Astrocyte of the cerebellum (primary cell): ENCODE measurements around the gene LUC7L.

Source experiments
- DNase-seq: peaks from one replicate; pipeline ENCODE4 v3.0.0-alpha.2; 2011; ENCODE audit warnings: low read depth
- H3K4me3 ChIP-seq: 2 replicates; pipeline ENCODE4 v1.5.1; 2011; ENCODE audit warnings: mild to moderate bottlenecking, low read depth, low read length, moderate library complexity
- in situ Hi-C: cut with HindIII; loops from 2 replicates; pipeline ENCODE4 v1.10.0; 2017; ENCODE audit warnings: low sequenced_read_pairs
- TF ChIP-seq, protein P1 (sequence below): IDR thresholded peaks from 2 replicates; pipeline ENCODE4 v1.5.1; 2012; ENCODE audit warnings: low read length, low read depth, moderate library complexity, mild to moderate bottlenecking; ENCODE audit errors: missing control alignments

LUC7L gene

DNA sequence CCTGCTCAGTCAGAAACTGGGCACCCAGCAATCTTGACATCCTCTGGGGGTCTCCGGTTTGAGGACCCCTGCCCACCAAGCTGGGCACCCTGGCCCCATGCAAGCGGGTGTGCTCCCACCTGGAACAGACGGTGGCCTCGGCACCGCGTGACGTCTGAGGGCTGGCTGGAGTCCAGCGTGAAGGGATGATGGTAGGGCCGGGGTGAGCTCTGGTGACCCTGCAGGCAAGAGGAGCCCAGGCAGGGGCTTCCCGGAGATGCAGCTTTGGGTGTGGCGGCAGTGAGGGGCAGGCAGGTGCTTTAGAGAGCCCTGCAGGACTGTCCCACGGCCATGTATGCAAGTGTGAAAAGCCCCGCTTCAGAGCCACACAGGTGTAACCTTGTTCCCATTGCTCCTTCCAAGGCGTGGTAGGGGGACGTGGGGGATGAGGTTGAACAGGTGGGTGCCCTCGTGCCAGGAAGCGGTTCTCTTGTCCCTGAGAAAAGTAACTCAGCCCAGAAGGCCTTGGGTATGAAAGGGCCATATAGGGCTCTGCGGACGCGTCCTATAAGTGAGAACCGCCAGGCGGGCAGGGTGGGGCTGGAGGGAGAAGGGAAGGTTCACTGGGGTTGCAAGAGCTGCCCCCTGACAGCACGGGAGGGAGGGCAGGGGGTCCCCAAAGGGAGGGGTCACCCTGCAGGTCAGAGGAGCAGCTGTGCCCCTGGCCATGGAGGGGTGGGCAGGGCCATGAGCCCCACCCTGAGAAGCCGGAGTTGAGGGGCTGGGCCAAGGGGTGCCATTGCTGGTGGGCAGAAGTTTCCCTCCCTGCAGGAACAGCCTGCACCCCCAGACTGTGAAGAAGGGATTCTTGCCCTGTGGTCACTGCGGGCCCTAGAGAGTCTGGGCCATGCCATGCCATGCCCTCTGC lies 37.3 kb upstream of the LUC7L start:
- no peak overlapping the region for H3K4me3 ChIP-seq
- TF ChIP-seq, protein P1, sequence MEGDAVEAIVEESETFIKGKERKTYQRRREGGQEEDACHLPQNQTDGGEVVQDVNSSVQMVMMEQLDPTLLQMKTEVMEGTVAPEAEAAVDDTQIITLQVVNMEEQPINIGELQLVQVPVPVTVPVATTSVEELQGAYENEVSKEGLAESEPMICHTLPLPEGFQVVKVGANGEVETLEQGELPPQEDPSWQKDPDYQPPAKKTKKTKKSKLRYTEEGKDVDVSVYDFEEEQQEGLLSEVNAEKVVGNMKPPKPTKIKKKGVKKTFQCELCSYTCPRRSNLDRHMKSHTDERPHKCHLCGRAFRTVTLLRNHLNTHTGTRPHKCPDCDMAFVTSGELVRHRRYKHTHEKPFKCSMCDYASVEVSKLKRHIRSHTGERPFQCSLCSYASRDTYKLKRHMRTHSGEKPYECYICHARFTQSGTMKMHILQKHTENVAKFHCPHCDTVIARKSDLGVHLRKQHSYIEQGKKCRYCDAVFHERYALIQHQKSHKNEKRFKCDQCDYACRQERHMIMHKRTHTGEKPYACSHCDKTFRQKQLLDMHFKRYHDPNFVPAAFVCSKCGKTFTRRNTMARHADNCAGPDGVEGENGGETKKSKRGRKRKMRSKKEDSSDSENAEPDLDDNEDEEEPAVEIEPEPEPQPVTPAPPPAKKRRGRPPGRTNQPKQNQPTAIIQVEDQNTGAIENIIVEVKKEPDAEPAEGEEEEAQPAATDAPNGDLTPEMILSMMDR, result no peak
- in situ Hi-C loops, result no loop called here
- no peak for DNase-seq

DNA sequence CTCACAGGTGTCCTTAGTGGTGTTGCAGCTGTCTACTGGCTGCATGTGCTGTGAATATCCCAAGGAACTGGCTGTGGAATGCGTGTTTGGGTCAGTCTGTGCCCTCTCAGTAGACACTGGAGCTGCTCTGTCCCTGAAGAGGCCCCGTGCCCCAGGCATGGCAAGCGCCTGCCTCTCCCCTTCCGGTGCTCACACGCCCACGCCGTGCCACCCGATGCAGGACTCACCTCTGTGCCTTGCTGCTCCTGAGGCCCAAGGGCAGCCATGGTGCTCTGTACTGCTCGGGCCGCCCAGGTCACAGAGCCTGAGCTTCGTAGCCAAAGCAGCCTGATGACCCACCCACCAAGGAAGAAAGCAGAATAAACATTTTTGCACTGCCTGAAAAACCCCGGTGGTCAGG lies 36.5 kb upstream of the LUC7L start:
- in situ Hi-C loops, result no loop called here
- TF ChIP-seq, protein P1, result no peak
- DNase-seq, result no peak
- H3K4me3 ChIP-seq, result no peak overlapping the region

DNA sequence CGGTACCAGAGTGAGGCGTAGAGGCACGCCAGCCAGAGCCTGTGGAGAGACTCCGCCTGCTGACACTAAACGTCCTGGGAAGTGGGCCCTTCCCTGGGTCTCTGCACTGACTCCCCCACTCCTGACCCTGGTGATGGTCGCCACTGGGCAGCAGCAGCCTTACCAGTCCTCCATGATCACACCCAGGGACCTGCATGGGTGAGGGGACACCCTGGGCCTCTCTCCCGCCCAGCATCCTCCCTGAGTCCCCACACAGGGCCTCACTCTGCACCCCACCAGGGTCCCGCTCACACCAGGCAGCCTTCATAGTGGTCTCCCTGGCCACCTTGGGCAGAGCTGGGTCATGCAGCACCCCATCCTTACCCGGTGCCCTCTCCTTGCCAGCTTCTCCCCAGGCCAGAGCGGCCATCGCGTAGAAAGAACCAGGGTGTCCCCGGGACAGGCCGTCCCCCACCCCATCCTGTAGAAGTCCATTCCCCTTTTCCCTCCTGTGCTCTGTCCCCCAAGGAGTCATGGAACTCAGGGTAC lies 35.8 kb upstream of the LUC7L start:
- in situ Hi-C loops, result no loop called here
- no peak overlapping the region for H3K4me3 ChIP-seq
- TF ChIP-seq, protein P1, result no peak
- DNase-seq, result no peak

DNA sequence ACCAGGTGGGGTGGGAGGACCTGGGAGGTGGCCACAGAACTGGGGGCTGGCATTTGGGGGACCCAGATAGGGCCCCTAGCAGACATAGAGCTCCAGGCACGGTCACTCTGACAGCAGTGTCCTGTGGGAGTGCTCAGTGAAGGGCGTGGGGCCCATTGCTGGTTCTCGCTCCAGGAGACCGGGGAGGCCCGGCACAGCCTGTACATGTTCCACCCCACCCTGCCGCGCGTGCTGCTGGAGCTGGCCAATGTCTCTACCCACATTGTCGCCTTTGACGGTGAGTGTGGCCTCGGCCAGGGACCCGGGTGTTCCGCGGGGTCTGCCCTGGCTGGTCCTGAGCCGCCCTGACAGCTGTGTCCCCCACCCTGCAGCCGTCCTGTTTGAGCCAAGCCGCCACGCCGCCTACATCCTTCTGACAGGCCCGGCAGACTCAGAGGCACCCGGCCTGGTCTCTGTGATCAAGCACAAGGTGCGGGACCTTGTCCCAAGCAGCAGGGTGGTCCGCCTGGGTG lies 35.2 kb upstream of the LUC7L start:
- DNase-seq, result no peak
- TF ChIP-seq, protein P1, result no peak
- no peak overlapping the region for H3K4me3 ChIP-seq
- in situ Hi-C loops, result no loop called here

DNA sequence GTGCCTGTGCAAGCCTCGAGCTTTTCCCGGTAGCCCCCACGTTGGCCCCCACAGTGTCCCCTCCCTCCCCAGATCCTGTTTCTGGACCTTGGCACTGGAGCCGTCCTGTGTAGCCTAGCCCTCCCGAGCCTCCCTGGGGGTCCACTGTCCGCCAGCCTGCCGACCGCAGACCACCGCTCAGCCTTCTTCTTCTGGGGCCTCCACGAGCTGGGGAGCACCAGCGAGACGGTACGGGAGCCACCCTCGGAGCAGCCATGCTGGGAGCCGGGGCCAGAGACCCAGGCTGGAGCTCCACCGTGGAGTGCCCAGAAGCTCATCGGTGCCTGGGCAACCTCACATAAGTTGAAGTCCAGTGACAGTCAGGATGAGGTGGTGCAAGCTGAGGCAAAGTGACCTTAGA lies 34.7 kb upstream of the LUC7L start:
- no peak overlapping the region for H3K4me3 ChIP-seq
- TF ChIP-seq, protein P1, result no peak
- in situ Hi-C loops, result no loop called here
- DNase-seq, result no peak

DNA sequence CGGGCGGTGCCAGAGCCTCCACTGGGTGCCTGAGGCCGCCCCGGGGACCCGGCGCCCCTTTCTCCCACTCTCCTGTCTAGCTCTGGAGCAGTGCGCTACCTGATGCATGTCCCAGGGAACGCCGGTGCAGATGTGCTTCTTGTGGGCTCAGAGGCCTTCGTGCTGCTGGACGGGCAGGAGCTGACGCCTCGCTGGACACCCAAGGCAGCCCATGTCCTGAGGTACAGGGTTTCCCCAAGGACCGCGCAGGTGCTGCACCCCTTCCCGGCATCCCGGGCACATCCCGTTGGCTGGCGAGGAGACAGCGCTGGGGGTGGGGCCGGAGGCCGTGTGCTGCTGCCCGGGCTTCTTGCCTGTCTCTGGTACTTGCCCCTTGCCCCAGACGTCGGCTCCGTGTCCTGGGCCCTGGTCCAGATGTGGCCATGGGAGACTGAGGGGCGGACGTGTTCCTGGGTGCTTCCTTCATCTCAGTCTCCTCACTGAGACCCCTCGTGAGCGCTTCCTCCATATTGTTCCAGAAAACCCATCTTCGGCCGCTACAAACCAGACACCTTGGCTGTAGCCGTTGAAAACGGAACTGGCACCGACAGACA lies 34.0 kb upstream of the LUC7L start:
- no peak for DNase-seq
- H3K4me3 ChIP-seq, result no peak overlapping the region
- TF ChIP-seq, protein P1, result no peak
- in situ Hi-C loops, result no loop called here
